ENCODE data around the gene ACAD11.

DNA sequence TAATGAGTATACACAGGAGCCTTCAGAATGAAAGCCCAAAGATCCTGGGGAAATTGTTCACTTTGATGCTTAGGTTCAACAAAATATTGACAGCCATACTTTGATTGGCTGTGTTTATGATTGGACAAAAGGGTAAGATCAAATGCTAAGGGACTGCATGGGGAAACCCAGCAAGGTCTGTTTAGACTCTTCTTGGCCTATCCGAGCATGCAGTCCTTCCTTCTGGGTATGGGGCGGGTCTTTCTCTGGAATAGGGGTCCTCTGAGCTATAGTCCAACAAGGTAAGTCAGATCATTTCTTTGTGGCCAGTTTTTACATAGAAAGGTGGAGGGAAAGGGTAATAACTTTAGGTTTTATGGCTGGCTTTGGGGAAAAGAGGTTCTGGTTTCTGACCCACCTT lies 115.5 kb downstream of the ACAD11 start:
- TF ChIP-seq YY1 (IDR thresholded peaks at IDR 0.05; ENCODE audit: insufficient read depth, insufficient read length) (no peak), SUZ12 (IDR thresholded peaks at IDR 0.05; ENCODE audit: extremely low read depth, insufficient read depth, insufficient read length) (no peak), ZNF274 (IDR thresholded peaks at IDR 0.05; ENCODE audit: low read depth, low read length) (no peak)

Data from NT2/D1 (cell line).